K562 (cell line): ENCODE measurements around the gene CNTN4. TPM values are rescaled to one million over a fixed set of nuclear protein-coding genes. Genes with fewer than 3 reads are reported as not detected.

Experiments used
- ATAC-seq: fragments of 200-7000 bp; cut with Tn5 transposase; 3 replicates; pipeline ENCODE4 v1.9.1; 2020; ENCODE audit warnings: moderate library complexity
- BruUV-seq: library from RNA; stranded (reverse); fragments of 400-500 nt; replicated peaks from 2 replicates; lab custom pipeline; 2021; lab: Mats Ljungman, UMichigan
- CTCF ChIA-PET: fragments of 300-600 bp; formaldehyde crosslinking; extraction: SDS; loops from one replicate; lab custom pipeline; 2021; ENCODE audit warnings: low intra/inter-chr PET ratio; lab: Yijun Ruan, JAX
- POLR2A ChIA-PET: fragments of 300-600, 350-650 bp; sonication (Branson Sonifier 250); formaldehyde crosslinking; extraction: SDS; loops from one replicate; lab custom pipeline; 2021; ENCODE audit warnings: antibody characterized with exemption, inconsistent platforms; lab: Yijun Ruan, JAX
- DNase-seq, 4 experiments: peaks; one replicate each; pipeline versions ENCODE4 v3.0.0 to v3.0.0-alpha.2; 2011 to 2018; ENCODE audit warnings: low spot score in 3 of 4, mixed read lengths in 3 of 4; ENCODE audit errors: extremely low read depth in 1 of 4
- FAIRE-seq: peaks from 2 replicates; lab custom pipeline; 2011; peaks lifted over from hg19 to GRCh38; lab: Jason Lieb, UNC
- H2AFZ ChIP-seq: 2 replicates; pipeline ENCODE4 v1.6.0; 2011; ENCODE audit warnings: low read depth, low read length, control low read depth, inconsistent platforms
- H3K27ac ChIP-seq: fragments of 200-600 bp; 3 replicates; pipeline ENCODE4 v1.8.0; 2011; ENCODE audit warnings: low read depth, mild to moderate bottlenecking, control low read depth, inconsistent platforms, low read length, moderate library complexity, mixed read lengths; ENCODE audit errors: extremely low read depth
- H3K27me3 ChIP-seq, 2 experiments: fragments of 300-600 bp in 1 of 2; 2 replicates in 1 of 2; 3 replicates in 1 of 2; pipeline versions ENCODE4 v1.6.0 to v1.8.0; 2011; ENCODE audit warnings: inconsistent platforms in 2 of 2, low read length in 2 of 2, mild to moderate bottlenecking in 1 of 2, mixed read lengths in 1 of 2, moderate library complexity in 1 of 2; ENCODE audit not compliant: control insufficient read depth in 2 of 2, insufficient read depth in 2 of 2
- H3K36me3 ChIP-seq: fragments of 300-600 bp; 3 replicates; pipeline ENCODE4 v1.8.0; 2011; ENCODE audit warnings: mild to moderate bottlenecking, low read length, inconsistent platforms; ENCODE audit not compliant: control insufficient read depth, insufficient read depth
- H3K4me1 ChIP-seq, 2 experiments: fragments of 200-600 bp in 1 of 2; replicated peaks in 1 of 2; 2 replicates in 1 of 2; 3 replicates in 1 of 2; pipeline versions ENCODE4 v1.5.1 to v1.8.0; 2011; ENCODE audit warnings: inconsistent platforms in 2 of 2, low read length in 2 of 2, mild to moderate bottlenecking in 1 of 2, mixed read lengths in 1 of 2, moderate library complexity in 1 of 2; ENCODE audit not compliant: control insufficient read depth in 2 of 2, insufficient read depth in 2 of 2
- H3K4me2 ChIP-seq: 2 replicates; pipeline ENCODE4 v1.6.1; 2011; ENCODE audit warnings: low read length, control low read depth, inconsistent platforms, mixed read lengths; ENCODE audit not compliant: insufficient read depth
- H3K4me3 ChIP-seq: fragments of 200-600 bp; sonication (generic), shearing (Covaris generic); 2 replicates; pipeline ENCODE4 v1.5.1; 2016; ENCODE audit warnings: control low read depth, inconsistent platforms
- H3K79me2 ChIP-seq: fragments of 200-600 bp; 3 replicates; pipeline ENCODE4 v1.8.0; 2011; ENCODE audit warnings: low read length, inconsistent platforms; ENCODE audit not compliant: control insufficient read depth, insufficient read depth
- H3K9ac ChIP-seq, 2 experiments: 2 replicates each; pipeline versions ENCODE4 v1.6.0 to v1.6.1; 2011; ENCODE audit warnings: low read depth in 2 of 2, low read length in 2 of 2, control low read depth in 1 of 2, inconsistent platforms in 1 of 2, mild to moderate bottlenecking in 1 of 2, mixed read lengths in 1 of 2; ENCODE audit not compliant: insufficient read depth in 1 of 2
- H3K9me1 ChIP-seq: one replicate; pipeline ENCODE4 v1.6.0; 2011; ENCODE audit warnings: inconsistent platforms, mild to moderate bottlenecking, low read length, moderate library complexity; ENCODE audit not compliant: control insufficient read depth, insufficient read depth
- H3K9me3 ChIP-seq: replicated peaks from 2 replicates; pipeline ENCODE4 v1.5.1; 2011; ENCODE audit warnings: low read depth, low read length, inconsistent platforms; ENCODE audit not compliant: control insufficient read depth, insufficient read depth
- H4K20me1 ChIP-seq: replicated peaks from 2 replicates; pipeline ENCODE4 v1.6.1; 2011; ENCODE audit warnings: low read length, inconsistent platforms, mixed read lengths; ENCODE audit not compliant: control insufficient read depth, insufficient read depth
- ETV6 ChIP-seq, 3 experiments: fragments of 150-350 bp in 1 of 3; sonication (generic) in 1 of 3; formaldehyde crosslinking in 1 of 3; IDR thresholded peaks; 2 replicates each; pipeline versions ENCODE4 v1.6.1 to v1.8.0; 2014 to 2022; ENCODE audit warnings: borderline replicate concordance in 2 of 3, low read depth in 2 of 3, antibody characterized with exemption in 1 of 3, low read length in 1 of 3, mild to moderate bottlenecking in 1 of 3, missing genetic modification reagents in 1 of 3
- GTF3C2 ChIP-seq: IDR thresholded peaks from 3 replicates; pipeline ENCODE4 v1.6.1; 2011; ENCODE audit warnings: borderline replicate concordance, mild to moderate bottlenecking, moderate library complexity; ENCODE audit not compliant: insufficient read length; ENCODE audit errors: extremely low read depth
- KLF6 ChIP-seq: fragments of 250-450 bp; sonication (Bioruptor Pico); IDR thresholded peaks from 2 replicates; pipeline ENCODE4 v1.4.0; 2020; ENCODE audit warnings: mild to moderate bottlenecking, moderate library complexity, borderline replicate concordance
- MBD1 ChIP-seq: fragments of 250-450 bp; sonication (Bioruptor Pico); IDR thresholded peaks from 2 replicates; pipeline ENCODE4 v1.8.0; 2022; ENCODE audit warnings: inconsistent platforms
- MED1 ChIP-seq: sonication (generic); formaldehyde crosslinking; IDR thresholded peaks from 2 replicates; pipeline ENCODE4 v1.8.1; 2023; ENCODE audit warnings: missing genetic modification reagents, borderline replicate concordance
- MEIS2 ChIP-seq: fragments of 450-650 bp; IDR thresholded peaks from 2 replicates; pipeline ENCODE4 v1.6.1; 2014; ENCODE audit warnings: mild to moderate bottlenecking; ENCODE audit not compliant: partially characterized antibody
- NCOA4 ChIP-seq: fragments of 450-650 bp; IDR thresholded peaks from 2 replicates; pipeline ENCODE4 v1.6.1; 2018; ENCODE audit warnings: mild to moderate bottlenecking; ENCODE audit not compliant: partially characterized antibody
- NEUROD1 ChIP-seq: fragments of 150-350 bp; IDR thresholded peaks from 2 replicates; pipeline ENCODE4 v1.6.1; 2014; ENCODE audit warnings: borderline replicate concordance, low read length, low read depth; ENCODE audit not compliant: partially characterized antibody
- NRF1 ChIP-seq, 2 experiments: fragments of 450-650 bp; IDR thresholded peaks in 1 of 2; conservative IDR thresholded peaks in 1 of 2; 2 replicates each; pipeline ENCODE4 v1.6.1; 2014; ENCODE audit warnings: mild to moderate bottlenecking in 2 of 2
- PHB ChIP-seq: fragments of 250-450 bp; sonication (Bioruptor Pico); IDR thresholded peaks from 2 replicates; pipeline ENCODE4 v1.5.0; 2021
- RHOXF2B ChIP-seq: fragments of 250-450 bp; sonication (Bioruptor Pico); conservative IDR thresholded peaks from 2 replicates; pipeline ENCODE4 v1.5.1; 2021
- SREBF2 ChIP-seq: sonication (generic); formaldehyde crosslinking; IDR thresholded peaks from 2 replicates; pipeline ENCODE4 v1.4.0; 2020; ENCODE audit warnings: mild to moderate bottlenecking, missing genetic modification reagents
- ZC3H8 ChIP-seq: fragments of 450-650 bp; IDR thresholded peaks from 2 replicates; pipeline ENCODE4 v1.6.1; 2017
- ZNF274 ChIP-seq: IDR thresholded peaks from 2 replicates; pipeline ENCODE4 v1.6.1; 2011; ENCODE audit warnings: low read depth, mild to moderate bottlenecking, low read length, moderate library complexity, borderline replicate concordance
- ZNF449 ChIP-seq: fragments of 250-450 bp; sonication (Bioruptor Pico); IDR thresholded peaks from 2 replicates; pipeline ENCODE4 v1.8.0; 2022; ENCODE audit warnings: moderate library complexity, mild to moderate bottlenecking, inconsistent platforms
- WGBS: fragments of 100-300 bp; shearing (Covaris generic); methylation state at CpG from one replicate; pipeline ENCODE4 v1.1.6; 2016; ENCODE audit warnings: low coverage, mixed read lengths; ENCODE audit not compliant: insufficient coverage; ENCODE audit errors: missing lambda C conversion rate; 5-methylcytosine and 5-hydroxymethylcytosine counted together
- in situ Hi-C: fragments of 300-500 bp; cut with MboI; formaldehyde crosslinking; loops from 4 replicates; pipeline ENCODE4 v1.15.0; 2018; ENCODE audit warnings: inconsistent platforms, mixed read lengths
- intact Hi-C: fragments of 100-400 bp; cut with micrococcal nuclease; formaldehyde crosslinking; loops from 2 replicates; pipeline ENCODE4 v1.14.2; 2022
- polyA plus RNA-seq, 8 experiments: library from polyadenylated mRNA; depleted of rRNA in 4 of 8; stranded (reverse) in 5 of 8; unstranded in 3 of 8; fragments of >200 nt; fragmentation: Nextera tagmentation in 2 of 8; fragmentation: Illumina TruSeq in 1 of 8; extraction: Ambion mirVana in 2 of 8; extraction: Trizol in 1 of 8; gene quantifications; 2 replicates each; pipeline versions ENCODE4 v1.2.1 to v1.2.3, GENCODE V29; 2011 to 2014; ENCODE audit warnings: inconsistent platforms in 1 of 8, missing spikeins in 1 of 8
- total RNA-seq, 7 experiments: library from RNA; depleted of rRNA in 6 of 7; stranded (reverse); fragments of >200 nt in 6 of 7; fragmentation: Illumina TruSeq in 2 of 7; extraction: Trizol in 2 of 7; gene quantifications; 2 replicates each; pipeline versions ENCODE4 v1.2.1 to v1.2.3, GENCODE V29; 2011 to 2021; ENCODE audit warnings: low replicate concordance in 1 of 7

The CNTN4 gene
- total and polyA plus RNA-seq, 9 of the 15 experiments (the other 6 are each of a cell fraction or from before 2014, with no cell fraction given) = not detected

- ChIA-PET POLR2A (interaction anchor here (0.6 kb wide), 1 partner anchor 763 kb away, joined by 3 read pairs; no protein-coding TSS in a partner anchor), CTCF (no interaction called here)
- DNase-seq (no peak), FAIRE-seq (no peak), ATAC-seq (no peak)
- Histone ChIP-seq H2AFZ (no peak overlapping the region), H3K9me3 (no peaks in the 10 kb centered on the region), H3K4me3 (no peak overlapping the region), H3K79me2 (no peaks in the 10 kb centered on the region), H3K9me1 (no peaks in the 10 kb centered on the region), H3K36me3 (no peaks in the 10 kb centered on the region), H4K20me1 (no peaks in the 10 kb centered on the region), H3K9ac (no peak overlapping the region), H3K27ac (no peak overlapping the region), H3K4me2 (no peak overlapping the region), H3K4me1 (no peaks in the 10 kb centered on the region), H3K27me3 (no peaks in the 10 kb centered on the region)
- intact Hi-C loops (no loop called here), in situ Hi-C loops (no loop called here)
- under 1% methylated on average over 6 of the region's 6 CpGs for WGBS
- no TSS peak for BruUV-seq
- no peak for TF ChIP-seq NCOA4
- TF ChIP-seq ZNF274 = no peak
- TF ChIP-seq ETV6 (IDR thresholded peaks at IDR 0.05; ENCODE audit: borderline replicate concordance in 1 of 2, low read depth in 2 of 2, low read length in 1 of 2) = no peak
- TF ChIP-seq ETV6 (CRISPR knock-in tag; IDR thresholded peaks at IDR 0.05; ENCODE audit: borderline replicate concordance) = no peak
- TF ChIP-seq RHOXF2B = no peak
- no peak for TF ChIP-seq MBD1 (CRISPR knock-in tag)
- no peak for TF ChIP-seq ZNF449 (CRISPR knock-in tag)
- TF ChIP-seq MEIS2 = no peak
- TF ChIP-seq GTF3C2 = no peak
- TF ChIP-seq KLF6 (CRISPR knock-in tag) = no peak
- TF ChIP-seq ZC3H8 = no peak
- TF ChIP-seq NRF1 (conservative IDR thresholded peaks at IDR 0.05 in 1 of 2, IDR thresholded peaks at IDR 0.05 in 1 of 2) = no peak
- no peak for TF ChIP-seq NEUROD1
- TF ChIP-seq SREBF2 = no peak
- no peak for TF ChIP-seq PHB
- no peak for TF ChIP-seq MED1
Observed at GRCh38 chr3:2246873-2247648, 148.4 kb downstream of the CNTN4 start.
